Measurements from ENCODE around the gene FOXK2.

The FOXK2 gene

GRCh38 chr17:82640036-82640435, 120.5 kb downstream of the FOXK2 start:
- no peak for TF ChIP-seq CTCF (conservative IDR thresholded peaks at IDR 0.05; ENCODE audit: low read depth)
- DNase-seq (ENCODE audit: low spot score): no peak
- POLR2A ChIA-PET (ENCODE audit: low non-redundant PET): no interaction called here
- no peak overlapping the region for H3K27ac ChIP-seq
- CTCF ChIA-PET: no interaction called here

GRCh38 chr17:82642022-82642421, 122.5 kb downstream of the FOXK2 start:
- no peak for DNase-seq (ENCODE audit: low spot score)
- TF ChIP-seq CTCF (conservative IDR thresholded peaks at IDR 0.05; ENCODE audit: low read depth): no peak
- ChIA-PET POLR2A (ENCODE audit: low non-redundant PET) (no interaction called here), CTCF (no interaction called here)
- H3K27ac ChIP-seq: no peak overlapping the region

- DNase-seq (ENCODE audit: low spot score): no peak
- POLR2A ChIA-PET (ENCODE audit: low non-redundant PET): no interaction called here
- CTCF ChIA-PET: no interaction called here
- TF ChIP-seq CTCF (conservative IDR thresholded peaks at IDR 0.05; ENCODE audit: low read depth): no peak
- no peak overlapping the region for H3K27ac ChIP-seq
Measured at GRCh38 chr17:82644148-82644547, 124.6 kb downstream of the FOXK2 start.

- H3K27ac ChIP-seq: peak overlapping the region; percentile 11; the same call in 1 of the 2 replicates
- no peak for TF ChIP-seq CTCF (conservative IDR thresholded peaks at IDR 0.05; ENCODE audit: low read depth)
- no peak for DNase-seq (ENCODE audit: low spot score)
- ChIA-PET CTCF (no interaction called here), POLR2A (ENCODE audit: low non-redundant PET) (no interaction called here)
Measured at GRCh38 chr17:82645516-82645915, 126.0 kb downstream of the FOXK2 start.

GRCh38 chr17:82647593-82648164, 128.1 kb downstream of the FOXK2 start:
- POLR2A ChIA-PET (ENCODE audit: low non-redundant PET): no interaction called here
- CTCF ChIA-PET: interaction anchor here (0.6 kb wide), 1 partner anchor 86 kb away, joined by 3 read pairs; no protein-coding TSS in a partner anchor
- H3K27ac ChIP-seq: peak overlapping the region; percentile 97
- DNase-seq (ENCODE audit: low spot score): peak; percentile 38
- no peak for TF ChIP-seq CTCF (conservative IDR thresholded peaks at IDR 0.05; ENCODE audit: low read depth)

GRCh38 chr17:82648165-82648668, 128.7 kb downstream of the FOXK2 start, which contains the start of gene WDR45B:
WDR45B (minus strand) TSS chr17:82648444; CDS start chr17:82648340, 104 bp downstream.
- peak within 1 kb of the TSS; percentile 97 for H3K27ac ChIP-seq
- TF ChIP-seq CTCF (conservative IDR thresholded peaks at IDR 0.05; ENCODE audit: low read depth): no peak
- CTCF ChIA-PET: interaction anchor here (0.6 kb wide), 1 partner anchor 86 kb away, joined by 3 read pairs; no protein-coding TSS in a partner anchor
- POLR2A ChIA-PET (ENCODE audit: low non-redundant PET): no interaction called here
- DNase-seq (ENCODE audit: low spot score): peak; percentile 97

Measured in RWPE1 (cell line).